Neural crest cell (in vitro differentiated cells): Measurements from ENCODE around the gene DSCAM. TPM values are rescaled to one million over a fixed set of nuclear protein-coding genes. Genes with fewer than 3 reads are reported as not detected.

ENCODE experiments used
- DNase-seq: peaks from one replicate; pipeline ENCODE4 v3.0.0; 2021; ENCODE audit warnings: low read depth, mixed read lengths, low spot score
- H3K27ac Mint-ChIP-seq: one replicate; pipeline ENCODE4 v1.8.0; 2021; ENCODE audit warnings: mild to moderate bottlenecking, mixed read lengths; ENCODE audit not compliant: unreplicated experiment
- H3K27me3 Mint-ChIP-seq: 2 replicates; pipeline ENCODE4 v1.8.0; 2021; ENCODE audit warnings: low read depth, mild to moderate bottlenecking, mixed read lengths
- H3K36me3 Mint-ChIP-seq: 2 replicates; pipeline ENCODE4 v1.8.0; 2021; ENCODE audit warnings: low read depth, mild to moderate bottlenecking, mixed read lengths
- H3K4me1 Mint-ChIP-seq: 2 replicates; pipeline ENCODE4 v1.8.0; 2021; ENCODE audit warnings: mixed read lengths
- H3K4me3 Mint-ChIP-seq: one replicate; pipeline ENCODE4 v1.8.0; 2021; ENCODE audit warnings: mild to moderate bottlenecking, mixed read lengths
- H3K9me3 Mint-ChIP-seq: 2 replicates; pipeline ENCODE4 v1.8.0; 2021; ENCODE audit warnings: mixed read lengths
- total RNA-seq: library from RNA; stranded (reverse); gene quantifications from 2 replicates; pipeline ENCODE4 v1.2.1, GENCODE V29; 2021
- TF ChIP-seq, protein P1 (sequence below): fragments of 200-600 bp; sonication (generic); conservative IDR thresholded peaks from 2 replicates; pipeline ENCODE4 v1.5.0; 2021; ENCODE audit warnings: antibody characterized with exemption, mild to moderate bottlenecking

Gene DSCAM
- total RNA-seq, 1 donor from 2014 or later: 0.19 TPM

DNA sequence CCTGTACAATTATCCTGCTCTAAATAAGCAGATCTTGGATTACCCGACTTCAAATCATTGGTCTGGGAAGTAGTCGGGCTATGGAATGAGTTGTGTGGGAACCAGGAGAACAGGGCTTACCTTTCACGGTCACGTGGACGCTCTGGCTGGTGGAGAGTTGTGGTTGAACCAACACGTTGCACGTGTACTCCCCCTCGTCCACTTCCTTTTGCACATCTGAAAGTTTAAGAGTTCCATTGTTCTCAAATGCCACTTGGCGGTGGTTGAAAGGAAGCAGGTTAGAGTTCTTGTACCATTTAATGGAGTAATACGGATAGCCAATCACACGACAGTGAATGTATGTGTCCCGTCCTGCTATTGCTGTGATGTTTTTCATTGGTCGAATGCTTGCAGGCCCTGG lies 509.0 kb downstream of the DSCAM start:
- Mint-ChIP-seq H3K27me3 (peaks cover 8% of the 10 kb centered on the region), H3K27ac (no peak overlapping the region), H3K4me1 (peaks cover 5% of the 10 kb centered on the region), H3K4me3 (no peak overlapping the region), H3K36me3 (no peaks in the 10 kb centered on the region), H3K9me3 (no peaks in the 10 kb centered on the region)
- TF ChIP-seq, protein P1, sequence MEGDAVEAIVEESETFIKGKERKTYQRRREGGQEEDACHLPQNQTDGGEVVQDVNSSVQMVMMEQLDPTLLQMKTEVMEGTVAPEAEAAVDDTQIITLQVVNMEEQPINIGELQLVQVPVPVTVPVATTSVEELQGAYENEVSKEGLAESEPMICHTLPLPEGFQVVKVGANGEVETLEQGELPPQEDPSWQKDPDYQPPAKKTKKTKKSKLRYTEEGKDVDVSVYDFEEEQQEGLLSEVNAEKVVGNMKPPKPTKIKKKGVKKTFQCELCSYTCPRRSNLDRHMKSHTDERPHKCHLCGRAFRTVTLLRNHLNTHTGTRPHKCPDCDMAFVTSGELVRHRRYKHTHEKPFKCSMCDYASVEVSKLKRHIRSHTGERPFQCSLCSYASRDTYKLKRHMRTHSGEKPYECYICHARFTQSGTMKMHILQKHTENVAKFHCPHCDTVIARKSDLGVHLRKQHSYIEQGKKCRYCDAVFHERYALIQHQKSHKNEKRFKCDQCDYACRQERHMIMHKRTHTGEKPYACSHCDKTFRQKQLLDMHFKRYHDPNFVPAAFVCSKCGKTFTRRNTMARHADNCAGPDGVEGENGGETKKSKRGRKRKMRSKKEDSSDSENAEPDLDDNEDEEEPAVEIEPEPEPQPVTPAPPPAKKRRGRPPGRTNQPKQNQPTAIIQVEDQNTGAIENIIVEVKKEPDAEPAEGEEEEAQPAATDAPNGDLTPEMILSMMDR: no peak
- DNase-seq: no peak

DNA sequence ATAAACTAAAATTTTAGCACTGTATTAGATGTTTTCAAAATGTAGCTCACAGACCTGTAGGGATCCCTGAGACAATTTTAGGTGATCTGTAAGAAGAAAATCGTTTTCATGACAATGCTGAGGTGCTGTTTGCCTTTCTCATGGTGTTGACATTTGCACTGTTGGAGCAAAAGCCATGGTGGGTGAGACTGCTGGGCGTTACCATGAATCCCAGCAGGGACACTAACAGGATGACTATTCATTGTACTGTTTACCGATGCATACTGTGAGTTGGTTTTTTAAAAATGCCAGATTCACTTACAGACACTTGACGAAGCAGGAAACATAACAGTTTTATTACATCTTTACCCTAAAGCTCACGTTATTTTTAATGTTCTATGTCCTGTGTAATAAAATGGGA lies 511.3 kb downstream of the DSCAM start:
- H3K4me3 Mint-ChIP-seq: no peak overlapping the region

DNA sequence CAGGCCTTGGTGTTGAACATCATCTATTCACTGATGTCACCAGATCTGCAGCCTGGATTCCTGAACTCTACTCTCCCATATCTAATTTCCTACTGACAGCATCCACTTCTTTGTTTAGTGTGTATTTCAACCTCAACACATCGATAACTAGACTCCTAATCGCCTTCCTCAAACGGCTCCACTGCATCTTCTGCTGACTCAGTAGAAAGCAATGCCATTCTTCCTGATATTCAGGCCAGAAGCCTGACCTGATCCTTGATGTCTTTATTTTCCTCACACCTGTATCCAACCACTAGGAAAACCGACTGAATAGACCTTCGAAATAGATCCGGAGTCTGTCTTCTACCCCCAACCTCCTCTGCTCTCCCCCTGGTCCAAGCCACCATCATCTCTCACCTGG lies 512.8 kb downstream of the DSCAM start:
- H3K4me1 Mint-ChIP-seq: peaks cover 5% of the 10 kb centered on the region
- H3K9me3 Mint-ChIP-seq: no peaks in the 10 kb centered on the region
- no peak for DNase-seq
- no peak overlapping the region for H3K27ac Mint-ChIP-seq
- peaks cover 21% of the 10 kb centered on the region for H3K27me3 Mint-ChIP-seq
- H3K36me3 Mint-ChIP-seq: no peaks in the 10 kb centered on the region
- TF ChIP-seq, protein P1: no peak
- no peak overlapping the region for H3K4me3 Mint-ChIP-seq

More for the DNA sequence above, 511.3 kb downstream of the DSCAM start:
- H3K4me1 Mint-ChIP-seq: peaks cover 5% of the 10 kb centered on the region
- no peaks in the 10 kb centered on the region for H3K9me3 Mint-ChIP-seq
- H3K27me3 Mint-ChIP-seq: peaks cover 21% of the 10 kb centered on the region
- TF ChIP-seq, protein P1: no peak
- no peak for DNase-seq
- no peaks in the 10 kb centered on the region for H3K36me3 Mint-ChIP-seq
- H3K27ac Mint-ChIP-seq: no peak overlapping the region

DNA sequence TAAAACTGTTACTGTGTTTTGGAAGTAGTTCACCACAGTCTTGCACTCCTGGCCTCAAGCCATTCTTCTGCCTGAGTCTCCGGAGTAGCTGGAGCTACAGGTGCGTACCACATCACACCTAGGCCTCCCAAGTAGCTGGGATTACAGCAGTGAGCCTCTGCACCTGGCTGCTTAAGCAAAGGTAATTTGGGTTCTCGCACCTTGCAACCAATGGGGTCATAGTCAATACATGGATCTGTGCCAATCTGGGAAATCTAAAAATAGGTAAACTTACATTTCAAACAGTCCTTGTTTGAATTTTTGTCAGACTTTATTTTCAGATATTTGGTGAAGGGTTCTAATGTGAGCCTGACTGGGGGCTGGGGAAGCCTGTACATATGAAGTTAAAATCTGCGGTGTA lies 513.2 kb downstream of the DSCAM start:
- no peak for DNase-seq
- H3K4me3 Mint-ChIP-seq: no peak overlapping the region
- TF ChIP-seq, protein P1: no peak
- H3K4me1 Mint-ChIP-seq: peaks cover 5% of the 10 kb centered on the region
- H3K36me3 Mint-ChIP-seq: no peaks in the 10 kb centered on the region
- peaks cover 21% of the 10 kb centered on the region for H3K27me3 Mint-ChIP-seq
- no peaks in the 10 kb centered on the region for H3K9me3 Mint-ChIP-seq
- no peak overlapping the region for H3K27ac Mint-ChIP-seq

DNA sequence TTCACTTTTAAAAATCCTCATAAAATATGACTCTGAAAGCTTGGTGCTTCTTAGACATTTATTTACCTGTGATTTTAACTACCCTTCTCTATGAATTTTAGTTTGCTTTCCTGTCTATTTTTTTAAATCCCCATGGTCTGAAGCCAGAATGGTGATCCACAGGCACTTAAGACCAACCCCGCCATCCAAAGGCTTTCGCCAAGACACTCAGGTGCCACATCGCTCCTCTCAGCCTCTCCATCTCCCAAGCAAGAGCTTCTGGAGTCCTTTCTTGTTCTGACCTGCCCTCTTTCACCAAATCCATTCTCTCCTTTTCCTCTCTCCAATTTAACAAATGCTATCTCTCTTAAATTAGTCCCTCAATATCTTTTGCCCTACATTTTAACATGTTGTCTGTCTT lies 515.2 kb downstream of the DSCAM start:
- no peak for DNase-seq
- Mint-ChIP-seq H3K9me3 (peaks cover 7% of the 10 kb centered on the region), H3K4me1 (peaks cover 5% of the 10 kb centered on the region), H3K27me3 (peaks cover 21% of the 10 kb centered on the region), H3K36me3 (no peaks in the 10 kb centered on the region), H3K27ac (no peak overlapping the region), H3K4me3 (no peak overlapping the region)
- TF ChIP-seq, protein P1: no peak

DNA sequence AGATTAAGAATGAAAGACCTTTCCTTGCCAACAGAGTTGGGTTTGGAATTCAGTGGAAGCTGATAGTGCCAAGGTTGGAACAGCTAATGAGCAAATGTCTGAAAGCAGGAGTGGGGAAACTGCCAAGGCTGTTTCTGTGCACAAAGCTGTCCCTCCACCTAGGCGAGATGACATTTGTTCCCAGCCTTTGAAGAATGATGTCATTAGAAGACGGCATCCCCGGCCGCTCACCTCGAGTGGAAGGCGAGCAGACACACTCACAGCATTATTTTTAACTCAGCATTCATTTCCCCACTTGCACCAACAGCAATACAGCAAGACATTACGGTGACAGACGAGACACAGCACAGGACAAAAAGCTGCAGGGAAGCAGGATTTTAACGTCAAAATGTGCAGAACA lies 515.8 kb downstream of the DSCAM start:
- Mint-ChIP-seq H3K4me3 (no peak overlapping the region), H3K27me3 (peaks cover 19% of the 10 kb centered on the region), H3K9me3 (peaks cover 11% of the 10 kb centered on the region), H3K4me1 (peaks cover 5% of the 10 kb centered on the region), H3K36me3 (no peaks in the 10 kb centered on the region), H3K27ac (no peak overlapping the region)
- no peak for DNase-seq
- TF ChIP-seq, protein P1: no peak
